ENCODE data around the gene CARS2. TPM values are rescaled to one million over a fixed set of nuclear protein-coding genes. Genes with fewer than 3 reads are reported as not detected.

The CARS2 gene, protein sequence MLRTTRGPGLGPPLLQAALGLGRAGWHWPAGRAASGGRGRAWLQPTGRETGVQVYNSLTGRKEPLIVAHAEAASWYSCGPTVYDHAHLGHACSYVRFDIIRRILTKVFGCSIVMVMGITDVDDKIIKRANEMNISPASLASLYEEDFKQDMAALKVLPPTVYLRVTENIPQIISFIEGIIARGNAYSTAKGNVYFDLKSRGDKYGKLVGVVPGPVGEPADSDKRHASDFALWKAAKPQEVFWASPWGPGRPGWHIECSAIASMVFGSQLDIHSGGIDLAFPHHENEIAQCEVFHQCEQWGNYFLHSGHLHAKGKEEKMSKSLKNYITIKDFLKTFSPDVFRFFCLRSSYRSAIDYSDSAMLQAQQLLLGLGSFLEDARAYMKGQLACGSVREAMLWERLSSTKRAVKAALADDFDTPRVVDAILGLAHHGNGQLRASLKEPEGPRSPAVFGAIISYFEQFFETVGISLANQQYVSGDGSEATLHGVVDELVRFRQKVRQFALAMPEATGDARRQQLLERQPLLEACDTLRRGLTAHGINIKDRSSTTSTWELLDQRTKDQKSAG
- total RNA-seq = 10 to 100 TPM; 73.6 to 74.9 TPM

DNA sequence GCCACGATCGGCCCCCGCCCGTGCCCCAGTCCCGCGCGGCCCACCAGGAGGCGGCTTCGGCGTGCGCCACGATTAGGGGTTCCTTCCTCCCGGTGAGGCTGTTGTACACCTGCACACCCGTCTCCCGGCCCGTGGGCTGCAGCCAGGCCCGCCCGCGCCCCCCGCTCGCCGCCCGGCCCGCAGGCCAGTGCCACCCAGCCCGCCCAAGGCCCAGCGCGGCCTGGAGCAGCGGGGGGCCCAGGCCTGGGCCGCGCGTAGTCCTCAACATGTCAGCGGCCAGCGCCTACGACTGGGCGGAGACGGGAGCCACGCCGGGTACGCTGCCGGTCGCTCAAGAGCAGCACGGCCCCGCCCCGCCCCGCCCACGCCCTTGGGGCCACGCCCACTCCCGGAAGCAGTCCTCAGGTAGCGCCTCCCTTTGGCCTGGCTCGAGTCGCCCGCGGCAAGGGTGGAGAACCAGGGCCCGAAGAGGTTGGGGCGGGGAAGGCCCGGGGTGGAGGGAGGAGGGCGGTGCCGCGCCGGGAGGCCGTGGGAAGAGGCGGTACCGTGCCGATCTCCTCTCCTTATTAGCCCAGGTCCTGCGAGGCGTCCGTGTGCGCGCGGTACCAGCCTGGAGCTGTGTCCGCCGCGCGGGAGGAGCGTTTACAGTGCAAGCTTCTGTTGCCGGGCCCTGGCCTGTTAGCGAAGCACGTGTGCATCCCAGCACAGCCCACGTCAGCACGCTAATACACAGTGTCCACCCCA is at the start of gene CARS2:
TSS of gene CARS2 (minus strand) at position 291 of the 744 bp plus-strand sequence. CDS start at position 268, 23 bp downstream.

DNA sequence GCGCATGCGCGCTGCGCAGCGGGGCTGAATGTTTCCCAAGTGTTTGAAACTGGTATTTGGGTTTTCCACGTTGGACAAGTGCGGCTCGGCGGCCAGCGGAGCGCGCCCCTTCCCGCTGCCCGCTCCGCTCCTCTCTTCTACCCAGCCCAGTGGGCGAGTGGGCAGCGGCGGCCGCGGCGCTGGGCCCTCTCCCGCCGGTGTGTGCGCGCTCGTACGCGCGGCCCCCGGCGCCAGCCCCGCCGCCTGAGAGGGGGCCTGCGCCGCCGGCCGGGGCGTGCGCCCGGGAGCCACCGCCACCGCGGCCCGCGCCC is 7.7 kb upstream of the CARS2 start, which contains the start of gene ING1:
TSS of gene ING1 (plus strand) at position 59 of the 311 bp plus-strand sequence. CDS start 450 bp downstream, outside the sequence.

DNA sequence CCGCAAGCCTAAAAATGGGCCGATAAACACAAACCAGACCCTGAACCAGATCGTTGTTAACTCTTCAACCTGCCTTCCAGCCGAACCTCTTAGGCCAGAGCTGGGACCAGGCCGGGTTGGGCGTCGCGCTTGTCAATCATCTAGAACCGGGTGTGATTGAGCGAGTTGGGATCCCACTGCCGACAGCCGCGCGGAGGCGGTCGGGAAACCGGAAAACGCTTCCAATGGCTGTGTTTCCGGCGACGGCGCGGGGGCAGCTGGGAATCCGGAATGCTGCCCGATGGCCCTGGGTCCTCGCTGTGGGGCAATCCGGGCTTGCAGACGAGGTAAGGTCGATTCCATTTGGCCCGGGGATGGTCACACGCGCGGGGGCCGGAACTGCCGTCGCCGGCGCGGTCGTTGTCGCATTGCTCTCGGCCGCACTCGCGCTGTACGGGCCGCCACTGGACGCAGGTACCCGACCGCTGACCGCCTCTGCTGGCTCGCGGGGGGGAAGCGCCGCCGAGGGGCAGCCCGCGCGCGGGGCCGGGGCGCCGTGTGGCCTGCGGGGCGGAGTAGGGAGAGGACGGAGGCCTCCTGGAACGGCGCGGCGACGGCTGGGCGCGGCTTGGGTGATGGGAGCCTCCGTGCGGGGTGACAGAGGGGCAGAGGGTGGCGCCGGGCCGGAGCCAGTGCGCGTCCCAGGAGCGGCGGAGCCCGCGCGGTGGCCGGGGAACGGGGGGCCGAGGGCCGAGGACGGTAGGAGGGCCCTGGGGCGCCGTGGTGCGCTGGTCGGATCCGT is 90.4 kb downstream of the CARS2 start, which contains the start of gene NAXD:
TSS of gene NAXD (plus strand) at position 224 of the 781 bp plus-strand sequence. CDS start at position 281, 57 bp downstream.

Other genes with a start within 250 kb of the CARS2 start
- 1 to 10 TPM; 8.4 to 9.1 TPM for gene RAB20, start 144.4 kb downstream of the CARS2 start, total RNA-seq
- 10 to 100 TPM; 25.8 to 26.2 TPM for gene NAXD, start 90.6 kb downstream of the CARS2 start, total RNA-seq
- gene ING1, start 7.6 kb upstream of the CARS2 start, total RNA-seq = 10 to 100 TPM; 19.1 to 20.8 TPM
- gene ANKRD10, start 209.0 kb upstream of the CARS2 start, total RNA-seq = 100 to 1,000 TPM; 109 to 114 TPM